ENCODE data around the gene CACNA1S.

The CACNA1S gene

DNA sequence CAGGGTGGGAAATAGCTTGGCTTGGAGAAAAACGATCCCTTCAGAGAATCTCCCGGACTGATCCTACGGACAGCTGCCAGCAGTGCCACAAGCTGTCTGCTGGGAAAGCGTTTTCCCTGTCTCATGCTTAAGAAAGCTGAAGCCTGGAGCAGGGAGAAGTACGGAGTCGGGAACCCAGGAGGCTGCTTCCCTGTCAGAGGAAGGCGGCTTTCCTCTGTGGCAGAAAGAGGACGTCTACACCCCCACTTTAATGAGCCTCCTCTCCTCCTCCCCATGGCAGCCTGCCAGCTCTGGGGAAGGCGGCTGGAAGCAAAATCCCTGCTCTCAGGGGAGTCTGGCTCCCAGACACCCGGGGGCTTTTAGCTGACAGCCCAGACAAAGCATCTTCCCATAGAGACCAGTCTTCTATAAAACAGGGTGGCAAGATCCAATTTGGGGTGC is 96.0 kb downstream of the CACNA1S start:
- H3K4me3 ChIP-seq (ENCODE audit: low read depth, low read length) = no peak overlapping the region
- TF ChIP-seq, protein P1, sequence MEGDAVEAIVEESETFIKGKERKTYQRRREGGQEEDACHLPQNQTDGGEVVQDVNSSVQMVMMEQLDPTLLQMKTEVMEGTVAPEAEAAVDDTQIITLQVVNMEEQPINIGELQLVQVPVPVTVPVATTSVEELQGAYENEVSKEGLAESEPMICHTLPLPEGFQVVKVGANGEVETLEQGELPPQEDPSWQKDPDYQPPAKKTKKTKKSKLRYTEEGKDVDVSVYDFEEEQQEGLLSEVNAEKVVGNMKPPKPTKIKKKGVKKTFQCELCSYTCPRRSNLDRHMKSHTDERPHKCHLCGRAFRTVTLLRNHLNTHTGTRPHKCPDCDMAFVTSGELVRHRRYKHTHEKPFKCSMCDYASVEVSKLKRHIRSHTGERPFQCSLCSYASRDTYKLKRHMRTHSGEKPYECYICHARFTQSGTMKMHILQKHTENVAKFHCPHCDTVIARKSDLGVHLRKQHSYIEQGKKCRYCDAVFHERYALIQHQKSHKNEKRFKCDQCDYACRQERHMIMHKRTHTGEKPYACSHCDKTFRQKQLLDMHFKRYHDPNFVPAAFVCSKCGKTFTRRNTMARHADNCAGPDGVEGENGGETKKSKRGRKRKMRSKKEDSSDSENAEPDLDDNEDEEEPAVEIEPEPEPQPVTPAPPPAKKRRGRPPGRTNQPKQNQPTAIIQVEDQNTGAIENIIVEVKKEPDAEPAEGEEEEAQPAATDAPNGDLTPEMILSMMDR (IDR thresholded peaks at IDR 0.05; ENCODE audit: low read depth, low read length) = no peak

DNA sequence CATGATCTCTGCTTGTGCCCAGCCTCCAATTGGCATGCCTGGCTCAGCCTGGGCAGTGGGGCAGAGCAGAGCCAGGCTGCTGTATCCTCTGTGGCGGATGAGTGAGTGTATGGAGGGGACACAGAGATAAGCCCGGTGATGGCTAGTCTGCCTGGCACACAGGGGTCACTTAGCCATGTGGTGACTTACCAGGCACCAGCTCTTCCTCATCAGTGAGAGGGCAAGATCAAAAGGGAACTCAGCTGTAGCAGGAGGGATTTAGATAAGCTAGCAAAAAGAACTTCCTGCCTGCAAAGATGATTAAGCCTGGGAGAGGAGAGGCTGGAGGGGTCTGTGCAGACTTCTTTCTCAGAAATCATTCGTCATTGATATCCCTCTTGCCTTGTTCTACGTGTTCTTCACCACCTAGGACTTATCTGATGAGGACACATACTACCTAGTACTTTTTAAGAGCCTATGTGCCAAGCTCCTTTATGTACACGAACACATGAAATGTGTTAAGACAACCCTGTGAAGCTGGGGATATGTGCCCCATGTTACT is 96.6 kb downstream of the CACNA1S start:
- TF ChIP-seq, protein P1 (IDR thresholded peaks at IDR 0.05; ENCODE audit: low read depth, low read length) = no peak
- H3K4me3 ChIP-seq (ENCODE audit: low read depth, low read length) = no peak overlapping the region

DNA sequence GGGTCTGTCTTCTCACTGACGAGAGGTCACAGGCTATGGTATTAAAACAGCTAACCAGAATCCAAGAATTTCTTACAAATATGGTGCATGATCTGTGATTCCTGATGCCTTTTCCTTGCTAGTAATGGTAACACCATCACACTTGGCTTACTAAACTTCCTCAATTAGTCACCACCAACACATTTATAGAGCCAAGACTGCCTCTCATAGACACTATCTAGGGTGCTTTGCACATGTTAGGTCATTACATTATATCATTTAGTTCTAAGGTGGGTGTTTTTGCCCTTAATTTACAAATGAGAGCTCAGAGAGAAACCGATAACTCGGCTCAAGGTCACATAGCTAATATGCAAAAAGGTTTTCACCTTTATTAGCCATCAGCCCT is 97.4 kb downstream of the CACNA1S start:
- H3K4me3 ChIP-seq (ENCODE audit: low read depth, low read length) = no peak overlapping the region
- TF ChIP-seq, protein P1 (IDR thresholded peaks at IDR 0.05; ENCODE audit: low read depth, low read length) = no peak

DNA sequence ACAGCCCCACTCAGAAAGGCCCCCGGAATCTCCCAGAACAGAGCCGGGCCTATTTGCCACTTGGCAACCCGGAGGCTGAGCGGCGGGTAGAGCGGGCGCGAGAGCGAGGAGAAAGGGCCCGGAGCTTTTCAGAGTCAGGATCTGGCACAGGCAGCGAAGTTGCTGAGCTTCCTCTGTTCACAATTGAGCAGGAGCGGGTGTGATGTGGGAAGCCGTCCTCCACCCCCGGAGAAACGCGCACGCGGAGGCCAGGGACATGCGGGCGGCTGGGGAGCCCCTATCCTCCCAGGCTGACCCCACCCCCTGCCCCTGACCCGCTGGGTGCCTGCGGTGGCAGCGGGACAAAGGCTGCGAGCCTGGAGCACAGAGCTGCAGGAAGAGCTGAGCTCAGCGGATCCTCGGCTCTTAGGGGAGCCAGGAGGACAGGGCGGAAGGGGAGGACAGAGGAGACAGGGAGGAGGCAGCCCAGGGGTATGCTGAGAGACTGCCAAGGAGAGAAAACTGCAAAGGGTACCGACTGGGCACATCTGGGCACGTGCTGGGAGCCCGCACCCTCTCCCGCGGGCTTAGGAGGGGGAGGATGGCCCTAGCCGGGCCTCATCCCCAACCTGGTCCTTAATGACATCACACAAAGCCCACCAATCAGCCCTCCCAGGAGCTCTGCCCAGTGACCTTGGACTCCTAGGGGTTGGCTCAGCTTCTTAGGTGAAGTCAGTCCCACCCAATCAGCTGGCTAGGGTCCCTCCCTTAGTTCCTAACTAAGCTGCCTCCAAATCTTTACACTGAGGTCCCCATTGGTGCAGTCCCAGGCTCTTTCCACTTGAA is 98.0 kb downstream of the CACNA1S start:
- TF ChIP-seq, protein P1 (IDR thresholded peaks at IDR 0.05; ENCODE audit: low read depth, low read length) = no peak
- no peak overlapping the region for H3K4me3 ChIP-seq (ENCODE audit: low read depth, low read length)

DNA sequence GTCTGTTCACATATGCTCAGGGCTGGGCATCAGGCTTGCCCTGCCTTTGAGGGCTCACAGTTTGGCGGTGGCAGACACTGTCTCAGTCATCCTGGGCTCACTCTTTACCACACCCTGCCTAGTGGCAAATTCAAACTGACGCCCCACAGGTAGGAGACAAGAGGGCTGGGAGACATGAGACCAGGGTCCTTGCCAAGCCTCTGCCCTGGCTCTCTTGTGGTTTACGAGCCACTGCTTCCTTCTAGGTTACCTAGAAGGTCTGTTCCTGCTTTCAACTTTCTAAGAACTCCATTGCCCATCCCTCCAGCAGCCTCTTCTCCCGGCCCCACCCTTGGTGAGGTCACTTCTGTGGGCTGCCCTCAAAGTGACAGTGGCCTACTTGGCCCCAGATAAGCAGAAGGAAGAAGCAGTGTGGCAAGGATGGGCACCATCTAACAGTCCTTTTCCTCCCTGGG is 99.2 kb downstream of the CACNA1S start:
- no peak overlapping the region for H3K4me3 ChIP-seq (ENCODE audit: low read depth, low read length)
- TF ChIP-seq, protein P1 (IDR thresholded peaks at IDR 0.05; ENCODE audit: low read depth, low read length) = no peak

DNA sequence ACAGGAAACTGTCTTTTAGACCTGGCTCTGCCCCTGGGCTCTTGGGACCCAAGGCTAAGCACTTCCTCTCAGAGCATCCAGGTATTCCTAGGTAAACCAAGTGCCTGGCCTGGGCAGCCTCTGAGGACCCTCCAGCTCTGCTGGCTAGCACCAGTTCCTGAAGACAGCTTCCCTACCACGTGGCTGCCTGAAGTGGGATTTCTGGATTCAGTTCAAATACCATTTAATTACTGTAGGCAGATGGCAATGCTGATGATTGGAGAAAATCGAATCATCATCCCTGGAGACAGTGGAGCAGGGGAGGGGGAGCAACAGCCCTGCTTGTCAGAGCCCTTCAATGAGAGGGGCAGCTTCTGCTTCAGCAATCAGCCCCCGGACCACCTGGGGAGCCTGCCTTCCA is 100.6 kb downstream of the CACNA1S start:
- H3K4me3 ChIP-seq (ENCODE audit: low read depth, low read length) = no peak overlapping the region
- TF ChIP-seq, protein P1 (IDR thresholded peaks at IDR 0.05; ENCODE audit: low read depth, low read length) = no peak

DNA sequence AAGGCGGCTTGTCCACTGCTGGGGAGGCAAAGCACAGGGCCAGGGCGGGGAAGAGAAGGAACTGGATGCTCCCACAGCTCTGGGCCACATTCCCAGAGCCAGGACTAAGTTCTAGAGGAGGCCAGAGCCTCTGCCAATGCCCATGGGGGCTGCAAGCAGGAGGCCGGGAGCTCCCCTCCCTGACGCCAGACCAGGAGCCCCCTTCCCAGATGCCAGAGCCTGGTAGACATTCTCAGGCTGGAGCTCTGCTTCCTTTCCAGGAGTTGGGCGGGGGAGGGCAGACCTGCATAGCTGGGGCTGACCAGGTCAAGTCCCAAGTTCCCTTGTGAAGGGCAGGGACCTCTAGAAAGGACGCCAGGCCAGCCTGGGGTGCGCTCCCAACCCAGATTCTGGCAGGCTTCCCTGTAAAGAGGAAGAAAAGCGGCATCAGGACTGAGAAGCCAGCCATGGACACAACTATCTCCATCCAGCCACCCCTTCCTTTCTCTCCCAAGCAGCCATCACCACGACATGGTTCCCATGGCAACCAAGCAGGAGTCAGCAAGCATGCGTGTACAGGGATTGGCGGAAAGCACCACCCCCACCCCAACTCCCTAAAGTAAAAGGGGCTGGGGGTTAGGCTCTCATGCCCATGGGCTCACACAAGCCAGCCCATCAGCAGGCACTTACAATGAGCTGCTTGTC is 102.1 kb downstream of the CACNA1S start:
- TF ChIP-seq, protein P1 (IDR thresholded peaks at IDR 0.05; ENCODE audit: low read depth, low read length) = no peak
- H3K4me3 ChIP-seq (ENCODE audit: low read depth, low read length) = no peak overlapping the region

All from WI38 (cell line).